Astrocyte of the hippocampus (primary cell): ENCODE results near the gene TMEM221.

Experiments
- DNase-seq: peaks from one replicate; pipeline ENCODE4 v3.0.0; 2011; ENCODE audit warnings: low read depth, low spot score

Gene TMEM221

DNA sequence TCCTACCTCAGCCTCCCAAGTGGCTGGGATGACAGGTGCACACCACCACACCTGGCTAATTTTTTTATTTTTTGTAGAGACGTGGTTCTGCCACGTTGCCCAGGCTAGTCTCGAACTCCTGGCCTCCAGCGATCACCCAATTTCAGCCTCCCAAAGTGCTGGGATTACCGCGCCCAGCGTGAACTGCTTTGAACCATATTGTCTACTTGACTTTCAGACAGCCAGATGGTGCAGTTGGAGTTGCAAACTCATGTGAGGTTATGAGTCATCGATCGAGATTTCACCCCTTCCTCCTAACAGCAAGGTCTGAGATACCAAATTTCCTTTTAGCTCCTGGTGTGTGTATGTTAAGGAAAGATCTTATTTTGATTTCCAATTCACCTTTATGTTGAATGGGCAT lies 24.6 kb upstream of the TMEM221 start:
- peak; percentile 68 for DNase-seq

DNA sequence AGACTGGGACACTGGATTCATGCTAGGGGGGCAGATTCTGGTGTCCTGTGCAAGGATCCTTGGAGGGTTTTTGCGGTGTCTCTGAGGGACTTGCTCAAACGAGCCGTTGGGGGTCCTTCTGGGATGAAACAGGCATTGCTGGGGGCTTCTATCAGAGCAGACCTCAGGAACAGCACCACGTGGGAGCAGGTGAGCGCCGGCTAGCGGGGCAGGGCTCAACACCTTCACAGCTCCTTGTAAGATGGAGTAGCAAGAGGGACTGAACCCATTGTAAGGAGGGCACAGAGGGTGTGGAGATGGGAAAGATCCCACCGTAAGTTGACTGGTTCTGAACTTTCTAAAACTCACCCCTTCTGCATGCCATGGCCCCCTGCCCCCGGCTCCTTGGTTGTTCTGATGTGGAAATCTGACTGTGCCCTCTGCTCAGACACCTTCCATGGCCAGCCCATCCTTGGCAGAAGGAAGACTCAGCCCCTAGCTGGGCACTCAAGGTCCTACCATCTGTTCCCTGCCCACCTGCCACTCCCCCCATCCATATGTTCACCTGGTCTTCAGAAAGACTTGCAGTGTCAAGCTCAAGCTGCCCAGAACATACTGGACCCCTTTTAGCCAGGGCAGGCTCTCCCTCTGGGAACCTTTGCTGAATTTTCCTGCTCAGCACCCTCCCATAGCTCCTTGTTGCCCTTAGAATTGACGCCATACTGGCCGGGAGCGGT lies 23.1 kb upstream of the TMEM221 start:
- DNase-seq = no peak

DNA sequence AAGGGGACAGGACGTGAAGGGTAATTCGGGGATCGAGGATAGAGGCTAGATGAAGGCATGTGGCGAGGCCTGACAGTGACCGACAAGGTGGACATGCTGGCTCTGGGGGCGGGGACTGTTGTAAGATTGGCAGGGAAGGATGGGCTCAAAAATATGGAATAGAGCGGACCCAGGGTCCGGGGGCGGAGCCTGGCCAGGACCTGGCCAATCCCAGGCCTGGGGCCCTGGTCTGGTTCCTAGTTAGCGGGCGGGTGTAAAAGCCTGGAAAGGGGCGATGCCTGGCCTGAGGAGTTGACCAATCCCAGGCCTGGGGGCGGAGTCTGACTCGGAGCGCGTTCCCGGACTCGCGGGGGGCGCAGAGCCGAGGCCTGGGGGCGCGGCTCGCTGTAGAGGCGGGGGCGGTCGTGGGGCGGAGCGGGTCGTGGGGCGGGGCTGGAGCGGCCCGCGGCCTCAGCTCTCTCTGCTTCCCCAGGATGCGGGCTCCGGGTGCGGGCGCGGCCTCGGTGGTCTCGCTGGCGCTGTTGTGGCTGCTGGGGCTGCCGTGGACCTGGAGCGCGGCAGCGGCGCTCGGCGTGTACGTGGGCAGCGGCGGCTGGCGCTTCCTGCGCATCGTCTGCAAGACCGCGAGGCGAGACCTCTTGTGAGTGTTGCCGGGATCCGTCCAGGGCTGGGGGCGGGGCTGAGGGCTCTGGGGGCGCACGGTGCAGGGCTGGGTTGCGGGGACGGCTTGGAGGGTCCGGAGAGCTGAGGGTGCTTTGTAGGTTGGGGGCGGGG lies 21.8 kb upstream of the TMEM221 start, which contains the start of gene SLC27A1:
Gene SLC27A1, plus strand, starts transcription at position 457 of the 774 bp plus-strand sequence. Its CDS starts 17 bp downstream, at position 474.
- peak; percentile 100 for DNase-seq

DNA sequence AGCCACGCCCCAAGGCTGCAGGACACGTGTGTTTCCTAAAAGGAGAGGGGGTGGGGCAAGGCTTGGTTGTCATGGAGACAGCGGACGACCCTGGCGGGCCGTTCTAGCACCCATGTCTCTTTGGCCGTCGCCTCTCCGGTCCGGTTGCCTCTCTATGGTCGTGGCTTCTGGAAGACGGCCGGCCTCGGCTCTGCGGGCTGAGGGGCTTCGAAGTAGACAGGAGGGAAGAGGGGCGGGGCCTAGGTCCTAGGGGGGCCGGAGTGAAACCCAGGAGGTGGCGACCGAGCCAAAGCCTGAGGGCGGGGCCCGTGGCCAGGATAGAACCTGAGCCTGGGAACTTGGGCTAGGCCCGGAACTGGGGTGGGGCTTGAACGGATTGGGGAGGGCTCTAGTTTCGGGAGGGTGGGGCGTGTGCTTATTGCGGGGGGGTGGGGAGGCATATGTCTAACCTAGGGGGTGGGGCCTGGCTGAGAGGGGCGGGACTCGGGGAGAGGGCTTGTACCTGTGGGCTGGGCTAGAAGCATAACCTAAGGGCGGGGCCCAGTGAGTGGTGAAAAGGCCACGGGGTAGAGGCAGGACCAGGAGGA lies 21.1 kb upstream of the TMEM221 start:
- peak; percentile 95 for DNase-seq

DNA sequence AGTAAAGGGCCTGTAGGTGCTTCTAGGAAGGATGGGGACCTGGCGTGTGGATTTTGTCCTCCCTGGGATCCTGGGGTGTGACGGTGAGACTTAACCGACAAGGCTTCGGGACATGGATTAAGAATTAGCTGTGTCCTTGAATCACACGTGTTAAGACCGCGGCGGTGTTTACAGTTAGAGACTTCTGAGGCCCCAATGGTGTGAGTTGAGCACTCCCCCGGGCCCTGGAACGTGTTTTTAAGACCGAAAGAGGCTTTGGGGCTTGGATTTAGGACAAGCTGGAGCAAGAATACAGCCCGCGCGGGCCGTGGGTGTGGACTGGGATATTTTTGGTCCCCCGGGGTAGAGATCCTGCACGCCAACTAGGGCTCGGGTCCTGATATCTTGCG lies 20.6 kb upstream of the TMEM221 start:
- DNase-seq = no peak

DNA sequence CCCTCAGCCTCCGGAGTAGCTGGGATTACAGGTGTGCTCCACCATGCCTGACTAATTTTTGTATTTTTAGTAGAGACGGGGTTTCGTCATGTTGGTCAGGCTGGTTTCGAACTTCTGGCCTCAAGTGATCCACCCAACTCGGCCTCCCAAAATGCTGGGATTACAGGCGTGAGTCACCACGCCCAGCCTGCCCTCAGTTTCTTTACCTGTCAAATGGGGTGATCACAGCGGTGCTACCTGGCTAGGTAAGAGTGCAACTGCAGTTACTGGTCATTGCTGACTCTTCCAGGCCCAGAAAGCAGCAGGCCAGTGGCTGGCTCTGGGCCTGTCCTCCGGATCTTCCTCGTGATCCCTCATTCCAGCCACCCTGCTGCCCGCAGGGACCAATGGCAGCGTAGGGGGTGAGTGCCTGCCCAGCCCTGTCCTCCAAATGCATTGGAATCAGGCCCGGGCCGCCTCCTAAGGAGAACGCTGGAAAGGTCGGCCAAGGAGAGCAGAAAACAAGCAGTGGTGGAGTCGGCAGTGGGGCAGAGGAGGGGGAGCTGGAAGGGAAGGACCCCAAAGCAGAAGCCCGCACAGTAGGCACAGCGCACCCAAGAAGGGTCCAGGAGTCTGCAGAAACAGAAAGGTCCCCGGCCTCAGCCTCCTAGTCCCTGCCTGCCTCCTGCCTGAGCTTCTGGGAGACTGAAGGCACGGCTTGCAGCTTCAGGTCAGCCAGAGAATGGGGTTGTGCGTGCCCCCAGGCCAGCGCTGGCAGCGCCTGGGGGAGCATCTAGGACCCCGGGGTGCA lies 20.0 kb upstream of the TMEM221 start:
- peak; percentile 19 for DNase-seq

DNA sequence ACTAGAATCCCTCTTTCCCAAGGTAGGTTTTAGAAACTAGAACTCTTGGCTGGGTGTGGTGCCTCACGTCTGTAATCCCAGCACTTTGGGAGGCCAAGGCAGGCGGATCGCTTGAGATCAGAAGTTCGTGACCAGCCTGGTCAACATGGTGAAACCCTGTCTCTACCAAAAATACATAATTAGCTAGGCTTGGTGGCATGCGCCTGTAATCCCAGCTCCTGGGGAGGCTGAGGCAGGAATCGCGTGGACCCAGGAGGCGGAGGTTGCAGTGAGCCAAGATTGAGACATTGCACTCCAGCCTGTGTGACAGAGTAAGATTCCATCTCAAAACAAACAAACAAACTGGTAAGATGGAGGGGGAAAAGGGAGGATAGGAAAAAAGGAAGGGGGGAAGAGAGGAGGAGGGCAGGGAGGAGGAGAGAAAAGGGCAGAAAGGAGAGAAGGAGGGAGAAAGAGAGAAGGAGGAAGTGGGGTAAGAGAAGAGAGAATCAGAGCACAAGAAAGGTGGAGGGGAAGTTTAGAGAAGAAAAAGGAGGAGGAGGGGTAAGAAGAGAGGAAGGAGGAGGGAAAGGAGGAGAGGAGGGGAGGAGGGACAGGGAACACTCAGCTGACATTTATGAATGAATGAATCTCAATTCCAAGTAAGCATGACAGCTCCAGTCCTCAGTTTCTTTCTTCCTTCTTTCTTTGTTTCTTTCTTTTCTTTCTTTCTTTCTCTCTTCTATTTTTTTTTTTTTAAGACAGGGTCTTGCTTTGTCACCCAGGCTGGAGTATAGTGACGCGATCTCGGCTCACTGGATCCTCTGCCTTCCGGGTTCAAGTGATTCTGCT lies 19.2 kb upstream of the TMEM221 start:
- DNase-seq = no peak

DNA sequence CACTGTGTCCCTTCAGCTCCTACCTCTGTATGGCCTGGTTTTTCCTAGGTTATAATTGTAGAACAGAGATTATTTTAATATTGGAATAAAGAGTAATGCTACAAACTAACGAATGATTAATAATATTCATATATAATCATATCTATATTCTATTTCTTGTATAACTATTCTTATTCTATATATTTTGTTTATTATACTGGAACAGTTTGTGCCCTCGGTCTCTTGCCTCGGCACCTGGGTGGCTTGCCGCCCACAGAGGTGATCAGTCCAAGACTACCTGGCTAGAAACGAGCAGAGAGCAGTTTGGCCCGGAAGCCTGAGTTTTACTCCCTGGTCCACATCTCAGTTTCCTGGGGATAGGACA lies 18.0 kb upstream of the TMEM221 start:
- DNase-seq = no peak

DNA sequence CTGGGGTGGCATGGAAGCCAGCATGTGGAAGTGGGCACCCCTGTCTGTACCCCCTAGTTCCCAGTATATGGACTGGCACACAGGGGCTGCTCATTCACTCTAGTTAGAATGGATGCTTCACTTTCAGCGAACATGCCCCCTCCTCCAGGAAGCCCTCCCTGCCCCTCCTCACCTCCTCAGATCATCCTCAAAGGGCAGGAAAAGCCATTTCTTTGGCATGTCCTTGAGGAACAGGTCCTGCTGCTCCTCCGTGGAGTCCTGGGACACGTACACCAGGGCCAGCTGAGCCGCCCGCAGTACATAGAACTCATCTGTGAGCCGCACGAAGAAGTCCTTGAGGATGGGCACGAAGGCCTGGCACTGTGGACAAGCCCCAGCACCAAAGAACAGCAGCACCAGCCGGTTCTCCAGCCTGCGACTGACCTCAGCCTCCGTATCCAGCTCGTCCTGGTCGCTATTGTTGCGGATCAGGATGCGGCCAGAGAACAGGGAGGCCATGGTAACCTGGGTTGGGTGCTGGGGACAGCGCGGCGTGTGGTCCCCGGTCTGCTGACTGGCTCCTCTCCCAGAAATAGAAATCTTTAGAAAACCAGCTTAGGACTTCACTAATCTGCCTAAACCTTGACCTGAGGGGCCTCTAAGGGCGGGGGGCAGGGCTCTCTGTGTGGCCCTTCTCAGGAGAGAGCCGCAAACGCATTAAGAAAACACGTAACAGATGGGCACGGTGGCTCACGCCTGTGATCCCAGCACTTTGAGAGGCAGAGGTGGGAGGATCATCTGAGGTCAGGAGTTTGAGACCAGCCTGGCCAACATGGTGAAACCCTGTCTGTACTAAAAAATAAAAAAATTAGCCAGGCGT lies 12.1 kb upstream of the TMEM221 start, which contains the start of gene NXNL1:
Gene NXNL1, minus strand, starts transcription at position 555 of the 859 bp plus-strand sequence. Its CDS starts 57 bp downstream, at position 498.
- no peak for DNase-seq

DNA sequence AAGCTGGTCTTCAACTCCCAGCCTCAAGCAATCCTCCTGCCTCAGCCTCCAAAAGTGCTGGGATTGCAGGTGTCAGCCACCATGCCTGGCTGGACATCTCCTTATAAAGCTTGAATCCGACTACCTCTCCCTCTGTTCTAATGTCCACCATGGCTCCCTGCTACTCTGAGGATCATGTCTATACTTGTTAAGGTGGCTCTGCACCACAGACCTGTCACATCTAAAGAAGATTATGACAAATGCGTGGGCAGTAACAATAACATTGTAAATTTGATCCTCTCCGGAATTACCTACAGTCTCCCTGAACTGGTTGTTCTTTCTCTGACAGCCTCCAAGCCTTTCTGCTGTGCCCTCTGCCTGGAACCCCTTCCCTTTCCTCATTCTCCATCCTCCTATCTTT lies 10.5 kb upstream of the TMEM221 start:
- DNase-seq = no peak

DNA sequence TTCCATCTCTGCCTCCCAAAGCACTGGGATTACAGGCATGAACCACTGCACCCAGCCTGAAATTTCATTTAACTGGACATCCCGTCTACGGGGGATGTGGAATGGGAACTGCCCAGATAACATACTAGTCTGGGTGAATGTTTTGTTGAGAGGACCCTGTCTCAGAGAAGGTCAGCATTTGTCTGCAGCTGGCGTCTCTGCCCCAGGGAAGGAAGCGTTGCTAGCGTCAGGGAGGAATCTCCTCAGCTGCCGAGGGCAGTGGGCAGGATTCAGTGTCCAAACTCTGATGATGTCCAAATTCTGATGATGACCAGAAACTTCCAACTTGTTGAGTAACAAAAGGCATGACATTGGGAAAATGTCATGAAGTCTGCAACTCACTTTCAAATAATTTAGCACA lies 9.1 kb upstream of the TMEM221 start:
- DNase-seq = no peak

DNA sequence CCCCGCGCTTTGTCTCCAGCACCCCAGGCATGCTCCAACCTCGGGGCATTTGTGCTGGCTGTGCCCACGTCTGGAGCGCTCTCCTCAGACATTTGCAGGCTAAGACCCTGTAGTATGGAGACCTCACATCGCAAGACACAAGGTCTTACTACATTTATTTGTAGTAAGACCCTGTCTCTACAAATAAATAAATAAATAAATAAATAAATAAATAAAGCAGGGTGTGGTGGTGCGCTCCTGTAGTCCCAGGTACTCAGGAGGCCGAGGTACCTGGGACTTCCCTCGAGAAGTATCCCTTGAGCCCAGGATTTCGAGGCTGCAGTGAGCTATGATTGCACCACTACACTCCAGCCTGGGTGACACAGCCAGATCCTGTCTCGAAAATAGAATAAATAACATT lies 7.7 kb upstream of the TMEM221 start:
- no peak for DNase-seq

DNA sequence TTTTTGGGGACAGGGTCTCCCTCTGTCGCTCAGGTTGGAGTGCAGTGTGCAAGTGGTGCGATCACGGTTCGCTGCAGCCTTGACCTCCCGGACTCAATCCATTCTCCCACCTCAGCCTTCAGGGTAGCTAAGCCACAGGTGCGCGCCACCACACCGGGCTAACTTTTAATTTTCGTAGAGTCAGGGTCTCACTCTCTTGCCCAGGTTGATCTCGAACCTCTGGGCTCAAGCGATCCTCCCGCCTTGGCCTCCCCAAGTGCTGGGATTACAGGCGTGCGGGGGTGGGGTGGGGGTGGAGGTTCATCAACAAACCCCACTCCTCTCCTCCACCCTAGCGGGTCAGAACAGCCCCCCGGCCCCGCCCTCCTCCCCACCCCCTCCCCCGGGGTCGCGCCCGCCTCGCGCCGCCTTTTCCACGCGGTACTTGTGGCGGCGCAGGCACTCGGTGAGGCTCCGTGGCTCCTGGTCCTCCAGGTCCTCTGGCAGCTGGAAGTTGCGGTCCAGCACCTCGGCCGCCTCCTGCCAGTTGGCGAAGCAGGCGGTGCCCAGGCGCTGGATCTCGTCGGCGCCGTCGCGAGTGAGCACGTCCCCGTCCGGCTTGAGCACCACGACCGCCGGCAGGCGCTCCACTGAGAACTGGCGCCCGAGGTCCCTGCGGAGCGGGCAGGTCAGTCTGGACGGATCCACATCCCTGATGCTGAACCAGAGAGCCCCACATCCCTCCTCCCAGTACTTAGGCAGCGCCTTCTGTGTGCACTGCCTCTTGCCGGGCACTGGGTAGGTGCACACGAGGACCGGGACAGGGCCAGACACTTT lies 7.0 kb upstream of the TMEM221 start:
- peak; percentile 18 for DNase-seq

DNA sequence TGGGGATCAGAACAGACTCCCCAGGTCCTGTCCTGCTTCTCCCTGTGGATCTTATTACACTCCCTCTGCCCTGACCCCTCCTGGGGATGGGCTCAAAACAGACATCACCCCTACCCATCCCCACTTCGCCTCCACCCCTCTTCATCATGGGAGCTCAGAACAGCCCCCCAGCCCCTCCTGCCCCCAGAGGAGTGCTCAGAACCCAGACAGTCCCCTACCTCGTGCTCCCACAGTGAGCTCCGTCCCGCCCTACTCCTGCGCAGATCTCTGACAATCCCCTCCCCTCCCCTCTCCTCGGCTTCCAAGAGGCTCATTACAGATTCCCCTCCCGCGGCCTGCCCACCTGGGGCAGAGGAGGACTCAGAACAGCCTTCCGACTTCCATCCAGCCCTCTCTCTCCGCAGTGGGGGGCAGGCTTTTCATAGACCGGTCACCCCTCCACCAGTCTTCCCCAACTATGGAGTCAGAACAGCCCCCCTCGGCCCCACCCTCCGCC lies 6.2 kb upstream of the TMEM221 start:
- no peak for DNase-seq

DNA sequence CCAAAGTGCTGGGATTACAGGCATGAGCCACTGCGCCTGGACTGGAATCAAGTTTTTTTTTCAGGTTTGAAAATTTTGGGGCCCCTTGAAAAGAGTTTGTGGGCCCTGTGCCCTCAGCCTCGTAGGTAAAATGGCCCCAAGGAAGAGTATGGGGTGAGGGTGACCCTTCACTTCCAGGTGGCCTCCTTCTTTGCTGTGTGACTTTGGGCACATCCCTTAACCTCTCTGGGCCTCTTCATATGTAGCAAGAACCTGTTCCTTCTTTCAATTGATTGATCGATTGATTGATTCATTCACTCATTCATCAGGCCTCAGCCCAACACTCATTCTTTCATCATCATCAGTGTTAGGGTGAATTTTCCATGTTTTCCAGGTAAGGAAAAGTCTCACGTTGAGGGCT lies 3.4 kb upstream of the TMEM221 start:
- DNase-seq = no peak

DNA sequence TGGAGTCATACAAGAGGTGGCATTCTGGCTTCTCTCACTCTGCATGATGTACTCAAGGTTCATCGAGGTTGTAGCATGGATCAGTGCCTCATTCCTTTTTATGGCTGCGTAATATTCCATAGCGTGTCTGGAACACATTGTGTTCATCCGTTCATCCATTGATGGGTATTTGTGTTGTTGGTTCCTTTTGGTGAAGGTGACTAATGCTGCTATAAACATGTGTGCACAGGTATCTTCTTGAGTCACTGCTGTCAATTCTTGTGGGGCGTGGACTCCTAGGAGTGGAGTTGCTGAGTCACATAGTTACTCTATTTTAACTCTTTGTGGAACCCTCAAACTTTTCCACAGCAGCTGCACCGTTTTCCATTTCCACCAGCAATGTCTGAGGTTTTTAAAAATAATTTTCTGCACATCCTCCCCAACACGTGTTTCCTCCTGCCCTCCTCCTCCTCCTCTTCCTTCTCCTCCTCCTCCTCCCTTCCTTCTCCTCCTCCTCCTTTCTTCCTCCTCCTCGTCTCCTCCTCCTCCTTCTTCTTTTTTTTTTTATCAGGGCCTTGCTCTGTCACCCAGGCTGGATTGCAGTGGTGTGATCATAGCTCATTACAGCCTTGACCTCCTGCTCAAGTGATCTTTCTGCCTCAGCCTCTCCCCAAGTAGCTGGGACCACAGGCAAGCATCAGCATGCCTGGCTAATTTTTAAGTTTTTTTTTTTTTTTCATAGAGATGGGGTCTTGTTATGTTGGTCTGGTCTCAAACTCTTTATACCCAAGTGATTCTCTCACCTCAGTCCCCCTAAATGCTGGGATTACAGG lies 2.0 kb upstream of the TMEM221 start:
- no peak for DNase-seq

DNA sequence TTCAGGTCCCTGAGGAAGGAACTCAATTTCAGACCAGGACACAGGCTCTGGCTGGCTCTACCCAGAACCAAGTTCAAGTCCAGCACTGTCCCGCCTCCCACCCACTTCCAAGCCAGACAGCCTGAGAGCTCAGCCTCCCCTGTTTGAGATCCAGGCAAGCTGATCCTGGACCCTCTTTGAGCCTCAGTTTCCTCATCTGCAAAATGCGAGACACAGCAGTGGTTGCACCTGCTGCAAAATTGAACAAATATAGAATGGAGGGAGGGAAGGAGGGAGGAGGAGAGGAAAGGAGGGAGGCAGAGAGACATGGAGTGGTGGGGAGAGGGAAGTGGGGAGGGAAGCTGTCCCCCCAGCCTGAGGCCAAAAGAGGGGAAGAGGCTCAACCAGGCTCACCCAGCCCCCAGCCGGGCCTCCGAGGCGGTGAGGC lies 751 bp downstream of the TMEM221 start:
- DNase-seq = no peak

DNA sequence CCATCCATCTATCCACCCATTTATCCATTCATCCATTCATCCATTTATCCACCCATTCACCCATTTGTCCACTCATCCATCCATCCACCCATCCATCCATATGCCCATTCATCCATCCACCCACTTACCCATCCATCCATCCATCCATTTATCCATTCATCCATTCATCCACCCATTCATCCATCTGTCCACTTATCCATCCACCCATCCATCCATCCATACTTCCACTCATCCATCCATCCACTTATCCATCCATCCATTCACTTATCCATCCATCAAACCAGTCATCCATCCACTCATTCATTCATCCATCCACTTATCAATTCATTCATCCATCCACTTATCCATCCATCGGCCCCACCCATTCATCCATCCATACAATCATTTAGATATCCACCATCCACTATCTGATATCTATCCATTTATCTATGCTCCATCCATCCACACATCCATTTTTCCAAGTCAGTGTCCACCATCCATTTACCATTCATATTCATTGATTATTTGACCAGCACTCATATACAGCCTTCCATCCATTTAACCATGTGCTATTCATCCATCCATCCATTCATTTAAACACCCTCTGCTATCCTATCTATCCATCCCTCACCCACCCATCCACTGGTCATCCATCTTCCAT lies 2.8 kb downstream of the TMEM221 start:
- DNase-seq = no peak
